HCT116 (cell line): ENCODE measurements around the gene KIAA1671. TPM values are rescaled to one million over a fixed set of nuclear protein-coding genes. Genes with fewer than 3 reads are reported as not detected.

Experiments
- ATAC-seq: fragments of 200-7000 bp; cut with Tn5 transposase; 2 replicates; pipeline ENCODE4 v1.9.1; 2020; ENCODE audit warnings: mild to moderate bottlenecking, moderate library complexity
- BruUV-seq: library from RNA; stranded (reverse); fragments of 400-500 nt; replicated peaks from 2 replicates; lab custom pipeline; 2021; lab: Mats Ljungman, UMichigan
- CTCF ChIA-PET: fragments of 300-600 bp; sonication (Branson Sonifier 250); formaldehyde crosslinking; loops from one replicate; lab custom pipeline; 2021; ENCODE audit warnings: antibody characterized with exemption; lab: Charles Lee
- POLR2A ChIA-PET: fragments of 300-600, 350-600 bp; sonication (Branson Sonifier 250); formaldehyde crosslinking; loops from one replicate; lab custom pipeline; 2021; ENCODE audit warnings: antibody characterized with exemption; lab: Charles Lee
- RAD21 ChIA-PET, 2 experiments: fragments of 300-600 bp; sonication (Branson Sonifier 250); formaldehyde crosslinking; loops; one replicate each; lab custom pipeline; 2023; ENCODE audit warnings: low total read pairs in 2 of 2; ENCODE audit not compliant: uncharacterized antibody in 2 of 2, unreplicated experiment in 2 of 2, low non-redundant PET in 1 of 2; lab: Charles Lee
- DNase-seq: peaks from one replicate; pipeline ENCODE4 v3.0.0-alpha.2; 2010; ENCODE audit warnings: low read depth, low spot score
- H2AFZ ChIP-seq: fragments of 200-600 bp; shearing (Covaris generic), sonication (generic); 2 replicates; pipeline ENCODE4 v1.6.1; 2017; ENCODE audit warnings: low read depth, mixed run types, mixed read lengths, antibody characterized with exemption, low read length; ENCODE audit not compliant: poor library complexity, severe bottlenecking
- H3K27ac ChIP-seq: 2 replicates; pipeline ENCODE4 v1.5.1; 2012; ENCODE audit warnings: low read depth, low read length
- H3K27me3 ChIP-seq: fragments of 200-600 bp; sonication (generic); 2 replicates; pipeline ENCODE4 v1.6.1; 2016; ENCODE audit warnings: mixed run types, low read length, mixed read lengths; ENCODE audit not compliant: insufficient read depth
- H3K36me3 ChIP-seq, 2 experiments: fragments of 200-500 bp in 1 of 2; fragments of 200-600 bp in 1 of 2; sonication (Bioruptor generic) in 1 of 2; sonication (generic) in 1 of 2; 2 replicates each; pipeline versions ENCODE4 v1.5.1 to v1.6.1; 2014 to 2016; ENCODE audit warnings: low read length in 2 of 2, inconsistent platforms in 1 of 2, mixed read lengths in 1 of 2, mixed run types in 1 of 2; ENCODE audit not compliant: insufficient read depth in 2 of 2, control insufficient read depth in 1 of 2
- H3K4me1 ChIP-seq, 2 experiments: fragments of 200-600 bp in 1 of 2; sonication (generic) in 1 of 2; 2 replicates each; pipeline versions ENCODE4 v1.5.1 to v1.6.1; 2012 to 2017; ENCODE audit warnings: low read length in 2 of 2, inconsistent platforms in 1 of 2, mild to moderate bottlenecking in 1 of 2, mixed read lengths in 1 of 2, mixed run types in 1 of 2, moderate library complexity in 1 of 2; ENCODE audit not compliant: insufficient read depth in 2 of 2, control insufficient read depth in 1 of 2
- H3K4me2 ChIP-seq: fragments of 200-600 bp; sonication (generic); 2 replicates; pipeline ENCODE4 v1.6.1; 2017; ENCODE audit warnings: mixed run types, low read length, mixed read lengths
- H3K4me3 ChIP-seq, 2 experiments: fragments of 200-600 bp in 1 of 2; sonication (generic) in 1 of 2; replicated peaks in 1 of 2; 2 replicates each; pipeline ENCODE4 v1.5.1; 2011 to 2016; ENCODE audit warnings: low read length in 2 of 2, control low read depth in 1 of 2, low read depth in 1 of 2, mild to moderate bottlenecking in 1 of 2, mixed read lengths in 1 of 2, mixed run types in 1 of 2
- H3K79me2 ChIP-seq: fragments of 200-600 bp; sonication (generic); 2 replicates; pipeline ENCODE4 v1.6.1; 2017; ENCODE audit warnings: mild to moderate bottlenecking, mixed run types, low read length, moderate library complexity, mixed read lengths; ENCODE audit not compliant: insufficient read depth
- H3K9ac ChIP-seq: fragments of 200-600 bp; sonication (generic); 2 replicates; pipeline ENCODE4 v1.6.1; 2016; ENCODE audit warnings: low read length, mixed read lengths
- H3K9me2 ChIP-seq: fragments of 200-600 bp; sonication (generic), shearing (Covaris generic); 2 replicates; pipeline ENCODE4 v1.6.1; 2017; ENCODE audit warnings: mixed run types, mild to moderate bottlenecking, moderate library complexity; ENCODE audit not compliant: insufficient read depth
- H3K9me3 ChIP-seq, 2 experiments: fragments of 200-500 bp in 1 of 2; fragments of 200-600 bp in 1 of 2; sonication (Bioruptor generic) in 1 of 2; sonication (generic) in 1 of 2; 2 replicates each; pipeline ENCODE4 v1.6.1; 2014 to 2017; ENCODE audit warnings: low read length in 2 of 2, mixed read lengths in 2 of 2, inconsistent platforms in 1 of 2, low read depth in 1 of 2, mild to moderate bottlenecking in 1 of 2, mixed run types in 1 of 2, moderate library complexity in 1 of 2; ENCODE audit not compliant: control insufficient read depth in 1 of 2, insufficient read depth in 1 of 2
- H4K20me1 ChIP-seq: fragments of 200-600 bp; sonication (generic), shearing (Covaris generic); 2 replicates; pipeline ENCODE4 v1.6.1; 2017; ENCODE audit warnings: mixed run types, mild to moderate bottlenecking, moderate library complexity; ENCODE audit not compliant: insufficient read depth
- CBX3 ChIP-seq: IDR thresholded peaks from 2 replicates; pipeline ENCODE4 v1.6.1; 2012; ENCODE audit warnings: low read depth
- CEBPB ChIP-seq: IDR thresholded peaks from 2 replicates; pipeline ENCODE4 v1.6.1; 2012; ENCODE audit warnings: low read depth
- EZH2 ChIP-seq: fragments of 200-600 bp; sonication (generic); IDR thresholded peaks from 2 replicates; pipeline ENCODE4 v1.6.1; 2017; ENCODE audit warnings: antibody characterized with exemption, mixed run types
- EZH2phosphoT487 ChIP-seq: fragments of 200-600 bp; IDR thresholded peaks from 2 replicates; pipeline ENCODE4 v1.6.1; 2018; ENCODE audit warnings: antibody characterized with exemption, borderline replicate concordance
- FOSL1 ChIP-seq: IDR thresholded peaks from 2 replicates; pipeline ENCODE4 v1.6.1; 2012; ENCODE audit warnings: low read depth
- RAD21 ChIP-seq: IDR thresholded peaks from 2 replicates; pipeline ENCODE4 v1.6.1; 2012; ENCODE audit warnings: low read depth, mild to moderate bottlenecking
- SIN3A ChIP-seq: IDR thresholded peaks from 2 replicates; pipeline ENCODE4 v1.6.1; 2012; ENCODE audit warnings: low read depth
- SP1 ChIP-seq: IDR thresholded peaks from 2 replicates; pipeline ENCODE4 v1.6.1; 2012; ENCODE audit warnings: low read depth
- TCF7L2 ChIP-seq: IDR thresholded peaks from 2 replicates; pipeline ENCODE4 v1.7.0; 2011; ENCODE audit warnings: borderline replicate concordance, inconsistent platforms; ENCODE audit not compliant: insufficient read depth, insufficient read length; ENCODE audit errors: extremely low read depth
- YY1 ChIP-seq: IDR thresholded peaks from 2 replicates; pipeline ENCODE4 v1.6.1; 2011; ENCODE audit warnings: low read length, low read depth, moderate library complexity, mild to moderate bottlenecking; ENCODE audit not compliant: insufficient replicate concordance; ENCODE audit errors: extremely low read depth
- ZFX ChIP-seq: fragments of 450-650 bp; IDR thresholded peaks from 2 replicates; pipeline ENCODE4 v1.6.1; 2017
- ZNF274 ChIP-seq: fragments of 200-500 bp; sonication (Bioruptor generic); IDR thresholded peaks from 2 replicates; pipeline ENCODE4 v1.6.1; 2014; ENCODE audit warnings: mild to moderate bottlenecking, low read depth, low read length, inconsistent platforms
- intact Hi-C: fragments of 100-400 bp; cut with micrococcal nuclease; formaldehyde crosslinking; loops from 2 replicates; pipeline ENCODE4 v1.10.0; 2022
- total RNA-seq: library from RNA; stranded (reverse); gene quantifications from one replicate; pipeline ENCODE4 v1.2.1, GENCODE V29; 2021; ENCODE audit not compliant: unreplicated experiment
- TF ChIP-seq, protein P1 (sequence below), 3 experiments: fragments of 200-600 bp in 1 of 3; sonication (generic) in 1 of 3; IDR thresholded peaks in 2 of 3; conservative IDR thresholded peaks in 1 of 3; 2 replicates each; pipeline ENCODE4 v1.5.1; 2012 to 2017; ENCODE audit warnings: low read depth in 2 of 3, low read length in 2 of 3, antibody characterized with exemption in 1 of 3, borderline replicate concordance in 1 of 3, control low read depth in 1 of 3, mild to moderate bottlenecking in 1 of 3, mixed read lengths in 1 of 3, mixed run types in 1 of 3, moderate library complexity in 1 of 3; ENCODE audit not compliant: insufficient read depth in 1 of 3
- TF ChIP-seq, protein P2 (sequence below): IDR thresholded peaks from 2 replicates; pipeline ENCODE4 v1.6.1; 2012
- TF ChIP-seq, protein P3 (sequence below): IDR thresholded peaks from 2 replicates; pipeline ENCODE4 v1.6.1; 2012; ENCODE audit warnings: low read depth

The KIAA1671 gene
- total RNA-seq, 1 experiment from 2014 or later: 36.8 TPM

DNA sequence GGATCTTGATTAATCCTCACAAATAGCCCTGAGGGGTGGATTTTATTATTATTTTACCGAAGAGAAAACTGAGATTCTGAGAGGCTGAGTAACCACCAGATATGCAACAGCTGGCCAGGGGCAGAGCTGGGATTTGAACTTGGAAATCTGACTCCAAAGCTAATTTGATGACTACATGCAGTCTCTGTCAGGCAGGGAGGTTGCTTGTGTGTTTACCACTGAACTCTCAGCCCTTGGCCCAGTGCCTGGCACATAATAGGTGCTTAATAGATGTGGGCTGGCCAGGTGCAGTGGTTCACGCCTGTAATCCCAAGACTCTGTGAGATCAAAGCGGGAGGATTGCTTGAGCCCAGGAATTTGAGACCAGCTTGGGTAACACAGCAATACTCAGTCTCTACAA lies 125.4 kb downstream of the KIAA1671 start:
- ATAC-seq: no peak
- Histone ChIP-seq H3K9ac (no peak overlapping the region), H3K9me2 (no peaks in the 10 kb centered on the region), H4K20me1 (no peaks in the 10 kb centered on the region; the same call in 1 of the 2 replicates), H3K4me3 (no peak overlapping the region), H3K4me2 (no peak overlapping the region), H3K4me1 (no peaks in the 10 kb centered on the region), H3K27ac (no peak overlapping the region), H3K79me2 (no peaks in the 10 kb centered on the region), H3K36me3 (no peaks in the 10 kb centered on the region), H3K27me3 (no peaks in the 10 kb centered on the region), H3K9me3 (no peaks in the 10 kb centered on the region), H2AFZ (no peak overlapping the region)
- BruUV-seq: no TSS peak
- TF ChIP-seq EZH2phosphoT487 (no peak), RAD21 (no peak), ZNF274 (no peak), TCF7L2 (no peak), CEBPB (no peak), YY1 (no peak), SP1 (no peak), CBX3 (no peak), EZH2 (no peak), FOSL1 (no peak), ZFX (no peak), SIN3A (no peak)
- TF ChIP-seq, protein P1, sequence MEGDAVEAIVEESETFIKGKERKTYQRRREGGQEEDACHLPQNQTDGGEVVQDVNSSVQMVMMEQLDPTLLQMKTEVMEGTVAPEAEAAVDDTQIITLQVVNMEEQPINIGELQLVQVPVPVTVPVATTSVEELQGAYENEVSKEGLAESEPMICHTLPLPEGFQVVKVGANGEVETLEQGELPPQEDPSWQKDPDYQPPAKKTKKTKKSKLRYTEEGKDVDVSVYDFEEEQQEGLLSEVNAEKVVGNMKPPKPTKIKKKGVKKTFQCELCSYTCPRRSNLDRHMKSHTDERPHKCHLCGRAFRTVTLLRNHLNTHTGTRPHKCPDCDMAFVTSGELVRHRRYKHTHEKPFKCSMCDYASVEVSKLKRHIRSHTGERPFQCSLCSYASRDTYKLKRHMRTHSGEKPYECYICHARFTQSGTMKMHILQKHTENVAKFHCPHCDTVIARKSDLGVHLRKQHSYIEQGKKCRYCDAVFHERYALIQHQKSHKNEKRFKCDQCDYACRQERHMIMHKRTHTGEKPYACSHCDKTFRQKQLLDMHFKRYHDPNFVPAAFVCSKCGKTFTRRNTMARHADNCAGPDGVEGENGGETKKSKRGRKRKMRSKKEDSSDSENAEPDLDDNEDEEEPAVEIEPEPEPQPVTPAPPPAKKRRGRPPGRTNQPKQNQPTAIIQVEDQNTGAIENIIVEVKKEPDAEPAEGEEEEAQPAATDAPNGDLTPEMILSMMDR (IDR thresholded peaks at IDR 0.05 in 2 of 3, conservative IDR thresholded peaks at IDR 0.05 in 1 of 3; ENCODE audit: borderline replicate concordance in 1 of 3, insufficient read depth in 1 of 3, low read depth in 2 of 3, low read length in 2 of 3): no peak
- TF ChIP-seq, protein P2, sequence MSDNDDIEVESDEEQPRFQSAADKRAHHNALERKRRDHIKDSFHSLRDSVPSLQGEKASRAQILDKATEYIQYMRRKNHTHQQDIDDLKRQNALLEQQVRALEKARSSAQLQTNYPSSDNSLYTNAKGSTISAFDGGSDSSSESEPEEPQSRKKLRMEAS: no peak
- TF ChIP-seq, protein P3, sequence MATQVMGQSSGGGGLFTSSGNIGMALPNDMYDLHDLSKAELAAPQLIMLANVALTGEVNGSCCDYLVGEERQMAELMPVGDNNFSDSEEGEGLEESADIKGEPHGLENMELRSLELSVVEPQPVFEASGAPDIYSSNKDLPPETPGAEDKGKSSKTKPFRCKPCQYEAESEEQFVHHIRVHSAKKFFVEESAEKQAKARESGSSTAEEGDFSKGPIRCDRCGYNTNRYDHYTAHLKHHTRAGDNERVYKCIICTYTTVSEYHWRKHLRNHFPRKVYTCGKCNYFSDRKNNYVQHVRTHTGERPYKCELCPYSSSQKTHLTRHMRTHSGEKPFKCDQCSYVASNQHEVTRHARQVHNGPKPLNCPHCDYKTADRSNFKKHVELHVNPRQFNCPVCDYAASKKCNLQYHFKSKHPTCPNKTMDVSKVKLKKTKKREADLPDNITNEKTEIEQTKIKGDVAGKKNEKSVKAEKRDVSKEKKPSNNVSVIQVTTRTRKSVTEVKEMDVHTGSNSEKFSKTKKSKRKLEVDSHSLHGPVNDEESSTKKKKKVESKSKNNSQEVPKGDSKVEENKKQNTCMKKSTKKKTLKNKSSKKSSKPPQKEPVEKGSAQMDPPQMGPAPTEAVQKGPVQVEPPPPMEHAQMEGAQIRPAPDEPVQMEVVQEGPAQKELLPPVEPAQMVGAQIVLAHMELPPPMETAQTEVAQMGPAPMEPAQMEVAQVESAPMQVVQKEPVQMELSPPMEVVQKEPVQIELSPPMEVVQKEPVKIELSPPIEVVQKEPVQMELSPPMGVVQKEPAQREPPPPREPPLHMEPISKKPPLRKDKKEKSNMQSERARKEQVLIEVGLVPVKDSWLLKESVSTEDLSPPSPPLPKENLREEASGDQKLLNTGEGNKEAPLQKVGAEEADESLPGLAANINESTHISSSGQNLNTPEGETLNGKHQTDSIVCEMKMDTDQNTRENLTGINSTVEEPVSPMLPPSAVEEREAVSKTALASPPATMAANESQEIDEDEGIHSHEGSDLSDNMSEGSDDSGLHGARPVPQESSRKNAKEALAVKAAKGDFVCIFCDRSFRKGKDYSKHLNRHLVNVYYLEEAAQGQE: no peak
- ChIA-PET CTCF (no interaction called here), POLR2A (no interaction called here), RAD21 (no interaction called here)
- intact Hi-C loops: no loop called here
- DNase-seq: no peak
